ENCODE measurements around the gene MAGEA1.
"Not testable (repeated sequence)": the region's sequence is repeated elsewhere in the genome, so short reads cannot be mapped to it uniquely, and the experiment has no call there.

The MAGEA1 gene, protein sequence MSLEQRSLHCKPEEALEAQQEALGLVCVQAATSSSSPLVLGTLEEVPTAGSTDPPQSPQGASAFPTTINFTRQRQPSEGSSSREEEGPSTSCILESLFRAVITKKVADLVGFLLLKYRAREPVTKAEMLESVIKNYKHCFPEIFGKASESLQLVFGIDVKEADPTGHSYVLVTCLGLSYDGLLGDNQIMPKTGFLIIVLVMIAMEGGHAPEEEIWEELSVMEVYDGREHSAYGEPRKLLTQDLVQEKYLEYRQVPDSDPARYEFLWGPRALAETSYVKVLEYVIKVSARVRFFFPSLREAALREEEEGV

GRCh38 chrX:153179131-153179530 lies at the start of gene MAGEA1:
TSS of gene MAGEA1 (plus strand) at chrX:153179284. CDS start at chrX:153182390, 3,106 bp downstream.
- no peak for DNase-seq

DNA sequence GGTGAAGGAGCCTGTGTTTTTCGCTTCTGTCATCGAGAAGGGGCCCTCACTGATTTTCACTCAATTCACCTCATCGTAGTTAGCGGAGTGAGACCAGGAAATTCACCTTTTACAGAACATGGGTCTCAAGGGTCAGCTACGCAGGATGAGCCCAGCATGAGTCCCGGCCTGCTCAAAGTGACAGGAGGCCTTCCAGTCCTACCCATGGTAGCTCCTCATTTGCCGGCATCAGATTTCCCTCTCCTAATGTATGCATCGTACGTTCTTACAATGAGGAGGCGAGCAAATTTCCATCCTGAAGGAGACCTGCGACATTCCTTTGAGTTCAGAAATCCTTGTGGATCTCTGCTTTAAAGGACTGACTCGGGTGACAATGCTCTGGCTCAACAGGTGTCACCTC lies 46.2 kb upstream of the MAGEA1 start:
- not testable (repeated sequence) for DNase-seq

- not testable (repeated sequence) for DNase-seq
Observed at GRCh38 chrX:153139074-153139473, 40.0 kb upstream of the MAGEA1 start.

DNA sequence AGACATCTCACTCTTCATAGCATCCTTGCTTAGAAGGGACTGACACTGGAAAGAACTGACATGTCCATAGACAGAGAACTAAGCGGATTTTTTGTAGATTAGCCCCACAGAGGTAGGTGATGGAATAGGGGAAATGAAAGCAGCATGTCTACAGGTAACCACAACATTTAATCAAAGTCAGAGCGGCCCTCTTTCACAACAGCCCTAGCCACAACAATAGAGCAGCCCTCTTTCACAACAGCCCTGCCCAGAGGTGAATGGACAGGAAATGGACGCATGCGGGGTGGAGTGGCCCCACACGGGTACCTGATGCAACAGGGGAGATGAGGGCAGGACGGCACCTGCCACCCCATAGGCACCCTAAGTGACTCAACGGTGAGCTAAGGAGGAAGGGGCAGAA lies 32.8 kb upstream of the MAGEA1 start:
- DNase-seq, result not testable (repeated sequence)

DNA sequence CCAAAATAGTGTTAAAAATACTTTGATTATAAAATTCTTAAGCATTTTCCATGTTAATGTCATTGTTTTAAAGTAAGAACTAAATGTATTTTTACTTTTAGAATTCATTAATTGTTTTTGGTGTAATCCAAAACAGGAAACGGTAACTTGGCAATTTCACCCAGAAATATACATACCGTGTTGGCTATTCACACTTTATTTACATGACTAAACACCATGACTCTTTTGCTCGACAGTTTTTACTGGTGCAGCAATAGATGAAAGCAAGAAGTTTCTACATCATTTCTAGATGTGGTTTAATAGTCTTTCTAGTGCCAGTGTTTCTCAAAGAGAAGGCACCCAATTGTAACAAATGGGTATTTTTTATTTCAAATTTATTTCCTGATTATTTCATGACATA lies 25.6 kb upstream of the MAGEA1 start:
- DNase-seq, result no peak

GRCh38 chrX:153157450-153157849 lies 21.6 kb upstream of the MAGEA1 start:
- DNase-seq, result no peak

GRCh38 chrX:153158319-153158718 lies 20.8 kb upstream of the MAGEA1 start:
- DNase-seq, result no peak

GRCh38 chrX:153161952-153162351 lies 17.1 kb upstream of the MAGEA1 start:
- DNase-seq, result no peak

DNA sequence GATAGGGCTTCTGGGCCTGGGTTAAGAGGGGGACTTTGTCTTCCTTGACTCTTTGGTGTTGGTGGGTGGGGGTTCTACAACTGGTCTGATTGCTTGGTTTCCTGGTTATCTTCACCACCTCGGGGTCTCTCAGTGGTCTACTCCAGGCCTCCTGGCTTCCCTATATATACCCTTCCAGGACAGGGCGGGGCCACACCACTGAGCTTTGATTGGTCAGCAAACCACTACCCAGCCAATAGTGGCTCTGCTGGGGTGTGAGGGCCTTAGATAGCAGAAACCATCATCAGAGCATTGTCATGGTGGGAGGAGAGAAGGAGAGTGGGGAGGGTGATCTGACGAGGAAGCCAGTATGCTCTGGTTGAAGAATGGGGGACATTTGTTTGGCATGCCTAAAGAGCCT lies 14.4 kb upstream of the MAGEA1 start:
- no peak for DNase-seq

- DNase-seq, result not testable (repeated sequence)
Observed at GRCh38 chrX:153168423-153168822, 10.7 kb upstream of the MAGEA1 start.

GRCh38 chrX:153181822-153182221 lies 2.7 kb downstream of the MAGEA1 start:
- DNase-seq, result no peak

DNA sequence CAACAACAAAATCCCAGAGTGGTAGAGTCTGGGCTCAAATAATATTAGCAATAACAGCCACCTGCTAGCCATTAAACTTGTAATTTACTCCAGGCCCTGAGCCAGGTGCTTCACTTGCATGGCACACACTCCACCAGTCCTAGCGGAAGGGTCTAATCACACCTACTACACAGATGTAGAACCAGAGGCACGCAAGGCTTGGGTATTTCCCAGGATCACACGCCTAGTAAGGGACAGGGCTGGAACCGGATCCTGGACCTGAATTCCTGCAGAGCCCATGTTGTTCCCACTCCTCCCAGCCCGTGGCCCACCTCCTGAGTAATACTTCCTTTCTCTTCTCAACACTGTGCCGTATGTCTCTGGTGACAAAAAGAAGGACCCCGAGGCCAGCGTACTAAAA lies 5.7 kb downstream of the MAGEA1 start:
- no peak for DNase-seq

DNA sequence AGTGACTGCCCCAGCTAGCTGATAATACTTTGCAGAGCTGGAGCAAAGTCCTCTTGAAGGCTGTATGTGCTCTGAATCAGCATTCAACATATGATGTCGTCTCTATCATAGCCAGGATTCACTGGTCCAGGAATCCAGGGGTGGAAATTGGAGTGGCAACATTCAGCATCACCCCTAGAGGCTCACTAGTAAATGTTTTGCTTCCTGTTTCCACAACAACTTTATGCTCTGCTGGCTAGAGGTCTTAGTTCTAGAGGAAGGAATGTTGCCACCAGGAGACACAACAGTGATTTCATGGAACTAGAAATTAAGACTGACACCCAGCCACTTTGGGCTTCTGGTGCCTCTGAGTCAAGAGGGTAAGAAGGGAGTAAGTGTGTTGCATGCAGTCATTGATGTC lies 11.3 kb downstream of the MAGEA1 start:
- no peak for DNase-seq

DNA sequence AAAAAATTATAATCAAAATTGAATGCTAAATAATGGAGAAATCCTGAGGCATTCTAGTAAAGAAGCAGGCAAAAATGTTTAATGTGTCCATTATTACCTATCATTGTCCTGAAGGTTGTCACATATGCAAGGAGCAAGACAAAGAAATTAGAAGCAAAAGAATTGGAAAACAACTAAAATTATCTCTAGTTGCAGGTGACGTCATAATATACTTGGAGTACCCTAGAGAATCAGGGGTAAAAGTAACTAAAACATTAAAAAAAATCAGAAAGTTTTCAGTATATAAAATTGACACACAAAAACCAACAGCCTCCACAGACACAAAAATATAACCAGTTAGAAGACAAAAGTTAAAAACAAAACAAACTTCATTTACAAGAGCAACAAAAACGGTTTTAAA lies 21.4 kb downstream of the MAGEA1 start:
- DNase-seq, result no peak

DNA sequence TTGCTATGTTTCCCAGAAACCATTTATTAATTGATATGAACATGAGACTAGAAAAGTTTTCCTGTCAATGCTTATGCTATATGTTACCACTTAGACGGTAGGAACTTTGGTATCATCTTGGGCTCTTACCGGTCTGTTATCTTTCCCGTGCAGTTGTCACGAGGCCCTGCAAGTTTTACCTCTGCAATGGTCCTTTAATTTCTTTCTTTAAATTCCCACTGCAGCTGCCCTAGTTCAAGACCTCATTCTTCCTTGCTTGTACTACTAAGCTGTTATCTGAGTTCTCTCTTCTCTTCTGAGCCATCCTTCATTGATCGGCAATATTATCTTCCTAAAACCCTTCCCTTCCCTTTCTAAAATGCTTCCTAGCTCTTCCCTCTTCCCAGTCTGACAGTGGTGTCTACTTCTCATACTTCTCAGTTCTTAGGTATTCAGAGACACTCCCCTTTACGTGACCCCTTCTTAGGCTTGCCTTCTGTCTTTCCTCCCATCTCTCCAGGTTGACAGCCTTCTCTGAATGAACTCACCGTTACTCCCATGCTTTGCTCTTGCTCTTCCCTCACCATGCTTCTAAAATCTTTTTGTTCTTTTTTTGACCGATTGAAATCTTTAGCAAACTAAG lies 27.5 kb downstream of the MAGEA1 start:
- no peak for DNase-seq

DNA sequence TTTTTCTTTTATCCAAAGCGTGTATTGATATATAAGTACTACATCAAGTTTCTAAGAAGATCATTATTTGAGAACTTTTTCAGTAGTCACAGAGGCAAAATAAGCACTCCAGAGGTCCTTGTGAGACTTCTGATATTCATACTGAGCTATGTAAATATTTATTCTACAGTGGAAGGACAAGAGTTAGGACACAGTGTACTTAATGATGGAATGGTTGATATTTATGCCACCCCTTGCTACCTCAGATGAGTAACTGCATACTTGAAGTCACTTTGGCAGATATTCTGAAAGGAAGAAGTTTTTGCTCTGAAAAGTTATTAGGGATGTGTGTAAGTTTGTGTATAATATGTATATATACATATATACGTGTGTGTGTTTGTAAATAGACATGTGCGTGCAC lies 30.3 kb downstream of the MAGEA1 start:
- DNase-seq, result no peak

- no peak for DNase-seq
Observed at GRCh38 chrX:153214934-153215333, 35.9 kb downstream of the MAGEA1 start.

DNA sequence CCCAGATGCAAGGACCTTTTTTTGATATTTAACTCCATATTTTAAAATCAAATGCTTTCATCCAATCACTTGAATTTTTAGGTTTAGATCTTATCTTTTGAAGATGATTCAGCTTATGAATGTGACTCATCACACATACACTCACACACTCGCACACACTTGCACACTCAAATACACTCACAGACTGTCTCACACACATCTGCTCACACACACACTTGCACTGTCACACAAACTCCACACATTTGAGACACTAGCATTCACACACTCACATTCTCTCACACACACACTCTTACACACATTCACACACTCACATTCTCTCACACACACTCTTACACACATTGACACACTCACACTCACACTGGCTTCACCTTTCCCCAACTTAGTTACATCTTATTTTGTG lies 37.8 kb downstream of the MAGEA1 start:
- no peak for DNase-seq

- no peak for DNase-seq
Observed at GRCh38 chrX:153225438-153226098, 46.5 kb downstream of the MAGEA1 start.

- peak; percentile 54 for DNase-seq
Observed at GRCh38 chrX:153226344-153227185, 47.5 kb downstream of the MAGEA1 start.

Measured in NCI-H82 (cell line).